A673 (cell line): ENCODE data around the gene ATP6V0D1. TPM values are rescaled to one million over a fixed set of nuclear protein-coding genes. Genes with fewer than 3 reads are reported as not detected.

Experiments
- BruUV-seq: library from RNA; stranded (reverse); fragments of 400-500 nt; replicated peaks from 2 replicates; lab custom pipeline; 2021; lab: Mats Ljungman, UMichigan
- CTCF ChIA-PET: fragments of 300-600 bp; sonication (Branson Sonifier 250); formaldehyde crosslinking; loops from one replicate; lab custom pipeline; 2022; ENCODE audit warnings: antibody characterized with exemption; lab: Charles Lee
- POLR2A ChIA-PET: fragments of 300-600 bp; sonication (Branson Sonifier 250); formaldehyde crosslinking; loops from one replicate; lab custom pipeline; 2022; ENCODE audit warnings: antibody characterized with exemption; ENCODE audit not compliant: low non-redundant PET; lab: Charles Lee
- DNase-seq: peaks from one replicate; pipeline ENCODE4 v3.0.0-alpha.2; 2015; ENCODE audit warnings: low spot score
- H3K27ac ChIP-seq: fragments of 200-600 bp; sonication (generic); 2 replicates; pipeline ENCODE4 v1.5.1; 2016; ENCODE audit warnings: mixed run types, low read depth, mild to moderate bottlenecking, mixed read lengths, antibody characterized with exemption, low read length; ENCODE audit not compliant: poor library complexity, severe bottlenecking
- H3K27me3 ChIP-seq: fragments of 200-600 bp; sonication (generic); replicated peaks from 2 replicates; pipeline ENCODE4 v1.6.1; 2017; ENCODE audit warnings: mixed run types, low read depth, mild to moderate bottlenecking, mixed read lengths, antibody characterized with exemption, low read length; ENCODE audit not compliant: insufficient read depth, poor library complexity
- H3K36me3 ChIP-seq: fragments of 200-600 bp; sonication (generic); 2 replicates; pipeline ENCODE4 v1.6.1; 2016; ENCODE audit warnings: mixed run types, mild to moderate bottlenecking, mixed read lengths, antibody characterized with exemption, low read length; ENCODE audit not compliant: insufficient read depth, poor library complexity, severe bottlenecking
- H3K4me1 ChIP-seq: fragments of 200-600 bp; sonication (generic); 2 replicates; pipeline ENCODE4 v1.6.1; 2017; ENCODE audit warnings: mixed run types, mild to moderate bottlenecking, mixed read lengths, antibody characterized with exemption, low read length; ENCODE audit not compliant: insufficient read depth, poor library complexity, severe bottlenecking
- H3K4me3 ChIP-seq: fragments of 200-600 bp; sonication (generic); 2 replicates; pipeline ENCODE4 v1.5.1; 2016; ENCODE audit warnings: low read depth, mixed run types, mild to moderate bottlenecking, mixed read lengths, low read length; ENCODE audit not compliant: poor library complexity, severe bottlenecking
- H3K9me3 ChIP-seq: fragments of 200-600 bp; sonication (generic); 2 replicates; pipeline ENCODE4 v1.6.1; 2016; ENCODE audit warnings: mixed run types, low read depth, mild to moderate bottlenecking, mixed read lengths, antibody characterized with exemption, low read length; ENCODE audit not compliant: poor library complexity, severe bottlenecking
- CTCF ChIP-seq: fragments of 300-800, 200-600 bp; sonication (generic); conservative IDR thresholded peaks from 2 replicates; pipeline ENCODE4 v1.5.1; 2017; ENCODE audit warnings: low read depth, mild to moderate bottlenecking, antibody characterized with exemption, low read length, moderate library complexity, mixed read lengths
- EZH2 ChIP-seq: fragments of 200-600 bp; sonication (generic); IDR thresholded peaks from 2 replicates; pipeline ENCODE4 v1.6.1; 2017; ENCODE audit warnings: borderline replicate concordance, low read depth, mild to moderate bottlenecking, mixed read lengths, antibody characterized with exemption, low read length; ENCODE audit not compliant: poor library complexity, severe bottlenecking
- intact Hi-C: fragments of 100-400 bp; cut with micrococcal nuclease; formaldehyde crosslinking; loops from one replicate; pipeline ENCODE4 v1.10.0; 2022; ENCODE audit not compliant: unreplicated experiment
- total RNA-seq: library from RNA; stranded (reverse); gene quantifications from 2 replicates; pipeline ENCODE4 v1.2.3, GENCODE V29; 2021

ATP6V0D1 gene
- total RNA-seq, 1 experiment from 2014 or later: 63.9 TPM

- no TSS peak for BruUV-seq
- intact Hi-C loops: no loop called here
- no peak for TF ChIP-seq CTCF
- TF ChIP-seq EZH2: no peak
Observed at GRCh38 chr16:67459861-67460150, 21.2 kb downstream of the ATP6V0D1 start.

GRCh38 chr16:67459066-67459860 lies 21.7 kb downstream of the ATP6V0D1 start:
- H3K4me1 ChIP-seq: peaks cover 4% of the 10 kb centered on the region
- CTCF ChIA-PET: no interaction called here
- no peak overlapping the region for H3K4me3 ChIP-seq
- DNase-seq: no peak
- BruUV-seq: no TSS peak
- H3K27me3 ChIP-seq: no peaks in the 10 kb centered on the region
- peak overlapping the region; percentile 40 for H3K27ac ChIP-seq
- H3K36me3 ChIP-seq: no peaks in the 10 kb centered on the region
- intact Hi-C loops: no loop called here
- H3K9me3 ChIP-seq: no peaks in the 10 kb centered on the region
- POLR2A ChIA-PET: no interaction called here
- TF ChIP-seq EZH2 (no peak), CTCF (no peak)

More at GRCh38 chr16:67459861-67460150, 21.2 kb downstream of the ATP6V0D1 start:
- H3K27ac ChIP-seq: peak overlapping the region; percentile 40
- no peaks in the 10 kb centered on the region for H3K27me3 ChIP-seq
- no peak overlapping the region for H3K4me3 ChIP-seq
- peaks cover 4% of the 10 kb centered on the region for H3K4me1 ChIP-seq
- no peak for DNase-seq
- no peaks in the 10 kb centered on the region for H3K36me3 ChIP-seq
- ChIA-PET POLR2A (no interaction called here), CTCF (no interaction called here)
- H3K9me3 ChIP-seq: no peaks in the 10 kb centered on the region

- no peaks in the 10 kb centered on the region for H3K27me3 ChIP-seq
- H3K9me3 ChIP-seq: no peaks in the 10 kb centered on the region
- H3K27ac ChIP-seq: no peak overlapping the region
- H3K36me3 ChIP-seq: no peaks in the 10 kb centered on the region
- DNase-seq: no peak
- TF ChIP-seq CTCF (no peak), EZH2 (no peak)
- BruUV-seq: no TSS peak
- CTCF ChIA-PET: no interaction called here
- POLR2A ChIA-PET: no interaction called here
- intact Hi-C loops: no loop called here
- H3K4me1 ChIP-seq: peaks cover 4% of the 10 kb centered on the region
- H3K4me3 ChIP-seq: no peak overlapping the region
Observed at GRCh38 chr16:67458121-67458641, 22.8 kb downstream of the ATP6V0D1 start.
